ENCODE results near the gene ENO3. TPM values are rescaled to one million over a fixed set of nuclear protein-coding genes. Genes with fewer than 3 reads are reported as not detected.

ENO3 gene
- total RNA-seq, 1 donor from 2014 or later: 62.1 TPM

GRCh38 chr17:4994081-4994595 is 43.2 kb downstream of the ENO3 start:
- H3K4me3 Mint-ChIP-seq (ENCODE audit: unreplicated experiment): no peak overlapping the region
- peaks cover 5% of the 10 kb centered on the region for H3K4me1 Mint-ChIP-seq (ENCODE audit: low read depth, unreplicated experiment)
- H3K36me3 Mint-ChIP-seq (ENCODE audit: unreplicated experiment): no peaks in the 10 kb centered on the region
- no peak for DNase-seq
- no peak overlapping the region for H3K27ac Mint-ChIP-seq (ENCODE audit: unreplicated experiment)
- H3K27me3 Mint-ChIP-seq (ENCODE audit: unreplicated experiment): peaks cover 4% of the 10 kb centered on the region
- no peak for TF ChIP-seq CTCF (IDR thresholded peaks at IDR 0.05; ENCODE audit: partially characterized antibody, unreplicated experiment)
- H3K9me3 Mint-ChIP-seq (ENCODE audit: unreplicated experiment): peaks cover 3% of the 10 kb centered on the region

- peaks cover 14% of the 10 kb centered on the region for H3K27me3 Mint-ChIP-seq (ENCODE audit: unreplicated experiment)
- no peak for TF ChIP-seq CTCF (IDR thresholded peaks at IDR 0.05; ENCODE audit: partially characterized antibody, unreplicated experiment)
- peak within 1 kb of the TSS; percentile 84 for H3K4me3 Mint-ChIP-seq (ENCODE audit: unreplicated experiment)
- peaks cover 4% of the 10 kb centered on the region for H3K4me1 Mint-ChIP-seq (ENCODE audit: low read depth, unreplicated experiment)
- peak; percentile 90 for DNase-seq
- no peak within 1 kb of the TSS for H3K27ac Mint-ChIP-seq (ENCODE audit: unreplicated experiment)
- H3K36me3 Mint-ChIP-seq (ENCODE audit: unreplicated experiment): no peaks in the 10 kb centered on the region
- peaks cover 7% of the 10 kb centered on the region for H3K9me3 Mint-ChIP-seq (ENCODE audit: unreplicated experiment)
Observed at GRCh38 chr17:4997302-4998026, 46.5 kb downstream of the ENO3 start, which contains the start of the genes INCA1 and KIF1C. Gene INCA1, minus strand, starts transcription at chr17:4997522. Its CDS starts 3,085 bp downstream, at chr17:4994437. Gene KIF1C, plus strand, starts transcription at chr17:4997950. Its CDS starts 2,297 bp downstream, at chr17:5000247.

- peaks cover 4% of the 10 kb centered on the region for H3K4me1 Mint-ChIP-seq (ENCODE audit: low read depth, unreplicated experiment)
- H3K9me3 Mint-ChIP-seq (ENCODE audit: unreplicated experiment): peaks cover 7% of the 10 kb centered on the region
- H3K36me3 Mint-ChIP-seq (ENCODE audit: unreplicated experiment): no peaks in the 10 kb centered on the region
- DNase-seq: peak; percentile 55
- peaks cover 14% of the 10 kb centered on the region for H3K27me3 Mint-ChIP-seq (ENCODE audit: unreplicated experiment)
- H3K27ac Mint-ChIP-seq (ENCODE audit: unreplicated experiment): no peak overlapping the region
- peak overlapping the region; percentile 83 for H3K4me3 Mint-ChIP-seq (ENCODE audit: unreplicated experiment)
- TF ChIP-seq CTCF (IDR thresholded peaks at IDR 0.05; ENCODE audit: partially characterized antibody, unreplicated experiment): no peak
Observed at GRCh38 chr17:4998027-4998731, 47.3 kb downstream of the ENO3 start.

- Mint-ChIP-seq H3K27ac (ENCODE audit: unreplicated experiment) (peak overlapping the region; percentile 62), H3K4me3 (ENCODE audit: unreplicated experiment) (peak overlapping the region; percentile 83), H3K36me3 (ENCODE audit: unreplicated experiment) (peaks cover 2% of the 10 kb centered on the region), H3K4me1 (ENCODE audit: low read depth, unreplicated experiment) (peaks cover 4% of the 10 kb centered on the region), H3K27me3 (ENCODE audit: unreplicated experiment) (peaks cover 14% of the 10 kb centered on the region), H3K9me3 (ENCODE audit: unreplicated experiment) (peaks cover 7% of the 10 kb centered on the region)
- DNase-seq: no peak
- no peak for TF ChIP-seq CTCF (IDR thresholded peaks at IDR 0.05; ENCODE audit: partially characterized antibody, unreplicated experiment)
Observed at GRCh38 chr17:4998732-4999429, 48.0 kb downstream of the ENO3 start.

Data from glutamatergic neuron (in vitro differentiated cells).